HL-60 (cell line): ENCODE data around the gene PLCD1.

Experiments
- DNase-seq, 2 experiments: peaks; one replicate each; pipeline ENCODE4 v3.0.0-alpha.2; 2010 to 2020; ENCODE audit warnings: low read depth in 1 of 2, low spot score in 1 of 2
- H3K27ac ChIP-seq: fragments of 250-450 bp; sonication (Bioruptor Pico); replicated peaks from 2 replicates; pipeline ENCODE4 v1.5.1; 2020; ENCODE audit warnings: mild to moderate bottlenecking, moderate library complexity
- H3K27me3 ChIP-seq: fragments of 250-450 bp; sonication (Bioruptor Pico); 2 replicates; pipeline ENCODE4 v1.5.1; 2021; ENCODE audit warnings: mild to moderate bottlenecking, moderate library complexity; ENCODE audit not compliant: insufficient read depth, poor library complexity, severe bottlenecking
- H3K4me3 ChIP-seq: replicated peaks from 2 replicates; pipeline ENCODE4 v1.5.1; 2011; ENCODE audit warnings: mild to moderate bottlenecking, control low read depth, low read length; ENCODE audit not compliant: insufficient read depth
- CTCF ChIP-seq: IDR thresholded peaks from one replicate; pipeline ENCODE4 v1.5.1; 2011; ENCODE audit warnings: low read length, control low read depth, inconsistent platforms; ENCODE audit not compliant: insufficient read depth
- GABPA ChIP-seq: IDR thresholded peaks from 2 replicates; pipeline ENCODE4 v1.6.1; 2012; ENCODE audit warnings: low read depth
- POLR2AphosphoS5 ChIP-seq: IDR thresholded peaks from 2 replicates; pipeline ENCODE4 v1.6.1; 2012; ENCODE audit warnings: low read depth
- REST ChIP-seq: IDR thresholded peaks from 2 replicates; pipeline ENCODE4 v1.6.1; 2012; ENCODE audit warnings: low read depth; ENCODE audit not compliant: insufficient replicate concordance
- SPI1 ChIP-seq: IDR thresholded peaks from 2 replicates; pipeline ENCODE4 v1.6.1; 2012; ENCODE audit warnings: low read depth, mild to moderate bottlenecking, borderline replicate concordance

PLCD1 gene

GRCh38 chr3:38006031-38006430 is 23.4 kb downstream of the PLCD1 start:
- H3K27me3 ChIP-seq: no peaks in the 10 kb centered on the region
- TF ChIP-seq REST (no peak), GABPA (no peak), CTCF (no peak), SPI1 (no peak)
- H3K4me3 ChIP-seq: no peak overlapping the region
- no peak overlapping the region for H3K27ac ChIP-seq
- no peak for DNase-seq

- no peak overlapping the region for H3K4me3 ChIP-seq
- DNase-seq: no peak
- TF ChIP-seq CTCF (no peak), SPI1 (no peak), GABPA (no peak), REST (no peak), POLR2AphosphoS5 (no peak)
- H3K27me3 ChIP-seq: no peaks in the 10 kb centered on the region
- no peak overlapping the region for H3K27ac ChIP-seq
These were observed 24.1 kb downstream of the PLCD1 start for GRCh38 chr3:38005076-38006020.

GRCh38 chr3:38004415-38005075 is 24.9 kb downstream of the PLCD1 start:
- peak in 1 of 2 experiments; percentile 70 for DNase-seq
- Histone ChIP-seq H3K27me3 (no peaks in the 10 kb centered on the region), H3K4me3 (no peak overlapping the region), H3K27ac (no peak overlapping the region)
- TF ChIP-seq SPI1 (no peak), POLR2AphosphoS5 (no peak), REST (no peak), CTCF (peak; percentile 70), GABPA (no peak)
